SU-DHL-6 (cell line): ENCODE measurements around the gene PRDM16.

ENCODE experiments used
- H2AFZ ChIP-seq: fragments of 200-600 bp; sonication (generic); 2 replicates; pipeline ENCODE4 v1.6.1; 2014; ENCODE audit warnings: low read depth, mild to moderate bottlenecking, moderate library complexity, mixed read lengths, antibody characterized with exemption, low read length; ENCODE audit not compliant: severe bottlenecking
- H3F3A ChIP-seq: fragments of 200-600 bp; shearing (Covaris generic); 2 replicates; pipeline ENCODE4 v1.6.0; 2016; ENCODE audit warnings: antibody characterized with exemption, mild to moderate bottlenecking; ENCODE audit not compliant: insufficient read depth
- H3K27ac ChIP-seq: fragments of 200-600 bp; sonication (generic); 2 replicates; pipeline ENCODE4 v1.5.1; 2016; ENCODE audit warnings: low read depth, mild to moderate bottlenecking, low read length, moderate library complexity, mixed read lengths
- H3K27me3 ChIP-seq: fragments of 200-600 bp; sonication (generic), shearing (Covaris generic); 2 replicates; pipeline ENCODE4 v1.6.0; 2014; ENCODE audit warnings: mild to moderate bottlenecking, low read length
- H3K36me3 ChIP-seq: fragments of 200-600 bp; sonication (generic); 2 replicates; pipeline ENCODE4 v1.6.1; 2014; ENCODE audit warnings: mild to moderate bottlenecking, low read length, mixed read lengths
- H3K4me2 ChIP-seq: fragments of 300-600, 200-600 bp; shearing (Covaris generic), sonication (generic); 2 replicates; pipeline ENCODE4 v1.6.0; 2014; ENCODE audit warnings: low read length, low read depth, mild to moderate bottlenecking; ENCODE audit not compliant: poor library complexity, severe bottlenecking
- H3K4me3 ChIP-seq: fragments of 200-600 bp; sonication (generic); 2 replicates; pipeline ENCODE4 v1.5.1; 2014; ENCODE audit warnings: antibody characterized with exemption, low read length, mild to moderate bottlenecking, mixed read lengths; ENCODE audit not compliant: insufficient read depth, poor library complexity, severe bottlenecking
- H3K79me2 ChIP-seq: fragments of 200-600 bp; sonication (generic); 2 replicates; pipeline ENCODE4 v1.6.1; 2014; ENCODE audit warnings: mild to moderate bottlenecking, low read length, moderate library complexity; ENCODE audit not compliant: insufficient read depth
- H3K9ac ChIP-seq: fragments of 200-600 bp; sonication (generic); 2 replicates; pipeline ENCODE4 v1.7.0; 2014; ENCODE audit warnings: mild to moderate bottlenecking, low read length
- H3K9me2 ChIP-seq: fragments of 200-600 bp; sonication (generic); replicated peaks from 2 replicates; pipeline ENCODE4 v1.6.1; 2014; ENCODE audit warnings: low read length; ENCODE audit not compliant: insufficient read depth
- H3K9me3 ChIP-seq: fragments of 200-600 bp; sonication (generic); 2 replicates; pipeline ENCODE4 v1.6.1; 2014; ENCODE audit warnings: low read length, mixed read lengths; ENCODE audit not compliant: insufficient read depth
- H4K20me1 ChIP-seq: fragments of 200-600 bp; sonication (generic); 2 replicates; pipeline ENCODE4 v1.6.1; 2014; ENCODE audit warnings: low read depth, mild to moderate bottlenecking, antibody characterized with exemption, low read length, moderate library complexity, mixed read lengths
- EZH2phosphoT487 ChIP-seq: fragments of 200-600 bp; sonication (generic), shearing (Covaris generic); conservative IDR thresholded peaks from 2 replicates; pipeline ENCODE4 v1.6.1; 2018; ENCODE audit warnings: mild to moderate bottlenecking, antibody characterized with exemption, low read length, moderate library complexity, mixed read lengths
- TF ChIP-seq, protein P1 (sequence below): fragments of 200-600 bp; sonication (generic); IDR thresholded peaks from one replicate; pipeline ENCODE4 v1.5.1; 2017; ENCODE audit warnings: antibody characterized with exemption, mild to moderate bottlenecking, low read length, moderate library complexity; ENCODE audit not compliant: insufficient read depth, poor library complexity, severe bottlenecking

The PRDM16 gene

DNA sequence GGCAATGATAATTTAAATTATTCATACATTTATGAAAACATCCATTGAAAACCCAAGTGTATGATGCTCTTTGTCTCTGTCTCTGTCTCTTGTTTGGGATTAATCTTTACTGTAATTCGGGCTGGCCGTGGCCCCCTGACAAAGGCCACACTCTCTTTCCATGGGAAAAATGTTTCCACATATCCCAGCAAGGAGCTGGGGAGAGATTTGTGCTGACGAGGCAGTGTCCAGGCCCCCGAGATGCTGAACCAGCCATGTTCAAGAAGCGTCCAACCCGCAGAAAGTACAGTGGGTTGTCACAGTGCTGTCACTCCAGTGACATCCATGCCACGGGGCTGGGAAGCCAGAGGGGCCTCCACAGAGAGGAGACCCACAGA is 147.0 kb downstream of the PRDM16 start:
- H3K9me3 ChIP-seq = no peaks in the 10 kb centered on the region
- no peaks in the 10 kb centered on the region for H3K36me3 ChIP-seq
- H3K4me3 ChIP-seq = no peak overlapping the region
- no peak overlapping the region for H3K4me2 ChIP-seq
- H3K27me3 ChIP-seq = no peaks in the 10 kb centered on the region
- no peak overlapping the region for H2AFZ ChIP-seq
- H3K79me2 ChIP-seq = no peaks in the 10 kb centered on the region
- H3K27ac ChIP-seq = no peak overlapping the region
- no peaks in the 10 kb centered on the region for H4K20me1 ChIP-seq
- no peaks in the 10 kb centered on the region for H3K9me2 ChIP-seq
- TF ChIP-seq, protein P1, sequence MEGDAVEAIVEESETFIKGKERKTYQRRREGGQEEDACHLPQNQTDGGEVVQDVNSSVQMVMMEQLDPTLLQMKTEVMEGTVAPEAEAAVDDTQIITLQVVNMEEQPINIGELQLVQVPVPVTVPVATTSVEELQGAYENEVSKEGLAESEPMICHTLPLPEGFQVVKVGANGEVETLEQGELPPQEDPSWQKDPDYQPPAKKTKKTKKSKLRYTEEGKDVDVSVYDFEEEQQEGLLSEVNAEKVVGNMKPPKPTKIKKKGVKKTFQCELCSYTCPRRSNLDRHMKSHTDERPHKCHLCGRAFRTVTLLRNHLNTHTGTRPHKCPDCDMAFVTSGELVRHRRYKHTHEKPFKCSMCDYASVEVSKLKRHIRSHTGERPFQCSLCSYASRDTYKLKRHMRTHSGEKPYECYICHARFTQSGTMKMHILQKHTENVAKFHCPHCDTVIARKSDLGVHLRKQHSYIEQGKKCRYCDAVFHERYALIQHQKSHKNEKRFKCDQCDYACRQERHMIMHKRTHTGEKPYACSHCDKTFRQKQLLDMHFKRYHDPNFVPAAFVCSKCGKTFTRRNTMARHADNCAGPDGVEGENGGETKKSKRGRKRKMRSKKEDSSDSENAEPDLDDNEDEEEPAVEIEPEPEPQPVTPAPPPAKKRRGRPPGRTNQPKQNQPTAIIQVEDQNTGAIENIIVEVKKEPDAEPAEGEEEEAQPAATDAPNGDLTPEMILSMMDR = no peak
- no peak for TF ChIP-seq EZH2phosphoT487
- no peaks in the 10 kb centered on the region for H3F3A ChIP-seq
- no peak overlapping the region for H3K9ac ChIP-seq

DNA sequence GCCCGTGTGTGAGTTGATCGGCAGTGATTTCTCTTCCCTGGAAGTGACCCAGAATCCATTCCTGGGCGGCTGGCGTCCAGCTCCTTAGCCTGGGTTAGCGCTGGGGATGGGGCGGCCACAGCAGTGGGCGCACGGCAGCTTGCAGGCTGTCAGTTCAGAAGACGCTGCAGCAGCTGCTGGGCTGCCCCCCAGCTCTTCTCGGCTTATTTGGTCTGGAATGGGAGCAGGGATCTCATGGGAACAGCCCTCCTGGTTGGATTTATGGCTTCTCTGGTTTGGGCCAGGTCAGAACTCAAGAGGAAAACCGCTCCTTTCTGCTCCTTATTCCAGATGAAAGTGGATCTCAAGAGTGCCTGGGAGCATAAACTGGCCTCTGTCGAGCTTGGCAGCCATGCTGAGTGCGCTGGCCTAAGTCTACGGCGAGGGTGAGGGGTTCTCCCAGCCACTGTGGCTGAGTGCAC is 148.2 kb downstream of the PRDM16 start:
- TF ChIP-seq, protein P1 = no peak
- no peak for TF ChIP-seq EZH2phosphoT487
- no peaks in the 10 kb centered on the region for H3K36me3 ChIP-seq
- no peaks in the 10 kb centered on the region for H3K9me2 ChIP-seq
- no peaks in the 10 kb centered on the region for H3K79me2 ChIP-seq
- no peak overlapping the region for H3K9ac ChIP-seq
- no peaks in the 10 kb centered on the region for H4K20me1 ChIP-seq
- H3K9me3 ChIP-seq = no peaks in the 10 kb centered on the region
- no peaks in the 10 kb centered on the region for H3K27me3 ChIP-seq
- H3K4me2 ChIP-seq = no peak overlapping the region
- no peak overlapping the region for H2AFZ ChIP-seq
- H3F3A ChIP-seq = no peaks in the 10 kb centered on the region
- no peak overlapping the region for H3K4me3 ChIP-seq
- H3K27ac ChIP-seq = no peak overlapping the region

DNA sequence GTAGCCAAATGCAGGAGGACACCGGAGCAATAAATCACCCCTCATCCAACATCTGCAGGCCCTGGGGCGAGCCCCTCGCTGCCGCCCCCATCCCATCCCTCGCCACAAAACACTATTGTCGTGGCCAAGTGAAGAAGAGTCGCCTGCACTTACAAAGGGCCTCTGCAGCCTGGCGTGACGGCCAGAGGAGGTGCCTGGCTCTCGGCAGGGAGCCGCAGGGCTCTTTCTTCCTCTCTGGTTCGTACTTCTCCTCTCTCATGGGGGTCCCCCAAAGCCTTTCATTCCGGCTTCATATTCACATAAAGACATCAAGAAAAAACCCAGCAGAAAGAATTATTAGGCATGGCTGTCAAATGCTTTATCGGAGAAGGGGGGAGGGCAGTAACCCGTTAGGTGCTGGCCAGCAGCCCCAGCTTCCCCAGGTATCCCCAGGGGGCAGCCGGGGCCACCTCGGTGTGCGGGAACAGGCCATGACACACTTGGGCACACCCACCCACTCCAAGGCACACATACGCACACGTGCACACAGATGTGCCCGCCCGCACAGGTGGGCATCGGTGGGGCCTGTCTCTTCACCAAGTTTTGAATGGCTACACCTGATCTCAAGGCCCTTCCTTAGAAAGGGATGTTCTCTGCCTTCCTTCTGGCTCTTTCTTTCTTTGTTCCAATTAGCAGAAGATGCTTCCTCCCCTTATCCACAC is 149.1 kb downstream of the PRDM16 start:
- H3F3A ChIP-seq = no peaks in the 10 kb centered on the region
- H3K9me3 ChIP-seq = no peaks in the 10 kb centered on the region
- no peaks in the 10 kb centered on the region for H3K36me3 ChIP-seq
- H2AFZ ChIP-seq = no peak overlapping the region
- no peak for TF ChIP-seq EZH2phosphoT487
- TF ChIP-seq, protein P1 = no peak
- H3K9ac ChIP-seq = no peak overlapping the region
- H3K9me2 ChIP-seq = no peaks in the 10 kb centered on the region
- H3K27me3 ChIP-seq = no peaks in the 10 kb centered on the region
- H4K20me1 ChIP-seq = no peaks in the 10 kb centered on the region
- H3K4me3 ChIP-seq = no peak overlapping the region
- H3K79me2 ChIP-seq = no peaks in the 10 kb centered on the region
- H3K27ac ChIP-seq = no peak overlapping the region
- H3K4me2 ChIP-seq = no peak overlapping the region
